Peyer's patch (tissue), 4 donors: ENCODE data around the gene ABCC4.

ENCODE experiments used
- CTCF ChIP-seq, 6 experiments: fragments of 450-650 bp in 4 of 6; fragments of 200-600 bp in 2 of 6; sonication (generic) in 1 of 6; IDR thresholded peaks; one replicate each; pipeline ENCODE4 v1.5.1; 2017 to 2019; ENCODE audit warnings: antibody characterized with exemption in 6 of 6, mild to moderate bottlenecking in 3 of 6, moderate library complexity in 1 of 6
- POLR2A ChIP-seq, 2 donors: fragments of 450-650 bp; IDR thresholded peaks; one replicate each; pipeline ENCODE4 v1.5.1; 2017; ENCODE audit warnings: antibody characterized with exemption in 2 of 2, mild to moderate bottlenecking in 2 of 2, moderate library complexity in 2 of 2

DNA sequence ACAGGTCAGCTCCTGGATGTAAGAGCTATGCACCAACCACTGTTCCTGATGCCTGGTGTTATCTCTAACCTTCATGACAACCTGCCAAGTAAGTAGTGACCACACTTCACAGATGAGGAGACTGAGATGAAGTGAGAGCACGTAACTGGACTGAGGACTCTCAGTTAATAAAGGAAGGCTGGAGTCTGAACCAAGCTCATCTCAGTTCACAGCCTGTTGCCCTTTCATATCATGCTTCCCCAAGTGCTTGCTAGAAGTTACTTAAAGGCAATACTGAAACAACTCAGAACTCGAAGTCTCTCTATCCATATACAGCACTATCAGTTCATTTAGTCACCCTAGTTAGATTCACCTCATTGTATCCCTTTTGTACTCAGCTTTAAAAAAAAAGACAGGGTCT is 119.7 kb downstream of the ABCC4 start:
- TF ChIP-seq CTCF (IDR thresholded peaks at IDR 0.05) (no peak), POLR2A (IDR thresholded peaks at IDR 0.05) (no peak)
